ENCODE data around the gene AMBP.

DNA sequence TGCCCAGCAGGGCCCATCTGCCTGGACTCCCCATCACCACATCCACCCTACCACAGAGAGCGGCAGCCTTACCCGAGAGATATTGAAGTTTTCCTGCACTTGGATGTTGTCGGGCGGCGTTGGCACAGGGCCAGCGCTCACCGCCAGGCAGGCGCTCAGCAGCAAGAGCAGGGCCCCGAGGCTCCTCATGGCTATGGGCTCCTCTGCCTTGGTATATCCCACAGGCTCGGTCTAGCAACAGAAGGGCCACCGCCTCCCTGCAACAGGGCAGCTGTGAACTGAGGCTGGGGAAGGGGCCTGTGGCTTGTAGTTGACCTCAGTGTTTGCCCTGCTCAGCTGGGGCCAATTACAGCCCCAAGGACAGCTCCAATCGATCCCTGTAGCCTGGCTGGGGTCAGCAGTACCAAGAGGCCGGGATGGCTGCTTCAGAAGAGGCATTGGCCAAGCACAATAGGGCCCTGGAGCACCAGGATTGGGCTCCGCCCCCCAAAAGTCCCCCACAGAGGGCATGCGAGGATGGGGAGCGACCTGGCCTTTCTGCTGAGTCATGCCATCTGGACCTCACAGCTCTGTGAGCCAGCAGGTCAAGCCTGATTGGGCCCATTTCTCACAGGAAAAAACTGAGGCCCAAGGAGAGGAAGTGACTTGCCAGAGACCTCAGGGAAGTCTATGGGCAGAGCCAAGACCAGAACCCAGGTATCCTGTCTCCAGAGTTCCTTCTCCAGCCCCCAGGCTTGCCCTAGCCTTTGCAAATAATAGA lies at the start of gene AMBP:
- TF ChIP-seq CTCF (IDR thresholded peaks at IDR 0.05; ENCODE audit: borderline replicate concordance, extremely low read depth, low read length, poor library complexity, severe bottlenecking) (no peak), EZH2 (IDR thresholded peaks at IDR 0.05; ENCODE audit: borderline replicate concordance, low read depth, low read length, severe bottlenecking) (no peak)

Measured in DND-41 (cell line).